Activated naive CD4-positive, alpha-beta T cell treated with anti-CD3 and anti-CD28 coated beads for 36 hours (primary cell): ENCODE measurements around the gene SRGAP3. TPM values are rescaled to one million over a fixed set of nuclear protein-coding genes. Genes with fewer than 3 reads are reported as not detected.
A peak's percentile ranks its signal among the peaks of the same experiment; 100 is the strongest.

ENCODE experiments used
- CTCF ChIA-PET: fragments of 350-600 bp; sonication (Branson Sonifier 250); formaldehyde crosslinking; loops from one replicate; lab custom pipeline; 2021; ENCODE audit warnings: antibody characterized with exemption; lab: Charles Lee
- DNase-seq: peaks from one replicate; pipeline ENCODE4 v3.0.0-alpha.2; 2020
- H3K27ac Mint-ChIP-seq: one replicate; pipeline ENCODE4 v1.8.0; 2021; ENCODE audit warnings: mild to moderate bottlenecking, mixed read lengths
- H3K27me3 Mint-ChIP-seq: one replicate; pipeline ENCODE4 v1.8.0; 2021; ENCODE audit warnings: low read depth, mixed read lengths
- H3K36me3 Mint-ChIP-seq: one replicate; pipeline ENCODE4 v1.8.0; 2021; ENCODE audit warnings: low read depth, mixed read lengths
- H3K4me1 Mint-ChIP-seq: one replicate; pipeline ENCODE4 v1.8.0; 2021; ENCODE audit warnings: low read depth, mixed read lengths
- H3K4me3 Mint-ChIP-seq: one replicate; pipeline ENCODE4 v1.8.0; 2021; ENCODE audit warnings: mild to moderate bottlenecking, moderate library complexity, mixed read lengths
- H3K9me3 Mint-ChIP-seq: one replicate; pipeline ENCODE4 v1.8.0; 2021; ENCODE audit warnings: mixed read lengths
- intact Hi-C: fragments of 100-400 bp; cut with micrococcal nuclease; formaldehyde crosslinking; loops from one replicate; pipeline ENCODE4 v1.15.1; 2023
- total RNA-seq, 2 experiments: library from RNA; stranded (reverse); gene quantifications; one replicate each; pipeline ENCODE4 v1.2.3, GENCODE V29; 2021

Gene SRGAP3
- total RNA-seq, 2 experiments from 2014 or later, result 2.4 to 2.5 TPM

- no peak for DNase-seq
- intact Hi-C loops, result loop anchor here (2.0 to 5.0 kb wide), 3 partner anchors 220 to 685 kb away; partner anchors contain the start of genes MTMR14 and SETD5
- H3K4me3 Mint-ChIP-seq, result peak overlapping the region; percentile 97
- H3K27me3 Mint-ChIP-seq, result no peaks in the 10 kb centered on the region
- H3K36me3 Mint-ChIP-seq, result peaks cover 26% of the 10 kb centered on the region
- H3K9me3 Mint-ChIP-seq, result no peaks in the 10 kb centered on the region
- H3K27ac Mint-ChIP-seq, result peak overlapping the region; percentile 94
- H3K4me1 Mint-ChIP-seq, result peaks cover 37% of the 10 kb centered on the region
- CTCF ChIA-PET, result interaction anchor here (1.0 to 1.3 kb wide), 2 partner anchors 339 to 342 kb away, joined by 3 to 6 read pairs; no protein-coding TSS in a partner anchor
Measured at GRCh38 chr3:8962226-8962861, 287.1 kb downstream of the SRGAP3 start.

GRCh38 chr3:8959668-8960067 lies 289.8 kb downstream of the SRGAP3 start:
- Mint-ChIP-seq H3K27ac (no peak overlapping the region), H3K9me3 (no peaks in the 10 kb centered on the region), H3K4me1 (peaks cover 40% of the 10 kb centered on the region), H3K27me3 (no peaks in the 10 kb centered on the region), H3K36me3 (peaks cover 40% of the 10 kb centered on the region), H3K4me3 (no peak overlapping the region)
- DNase-seq, result no peak
- intact Hi-C loops, result loop anchor here (5.0 kb wide), 2 partner anchors 223 to 688 kb away; partner anchors contain the start of gene MTMR14
- CTCF ChIA-PET, result no interaction called here

- H3K9me3 Mint-ChIP-seq, result no peaks in the 10 kb centered on the region
- no peaks in the 10 kb centered on the region for H3K27me3 Mint-ChIP-seq
- CTCF ChIA-PET, result interaction anchor here (0.6 kb wide), 1 partner anchor 17 kb away, joined by 3 read pairs; no protein-coding TSS in a partner anchor
- intact Hi-C loops, result no loop called here
- no peak overlapping the region for H3K4me3 Mint-ChIP-seq
- H3K4me1 Mint-ChIP-seq, result peaks cover 33% of the 10 kb centered on the region
- H3K27ac Mint-ChIP-seq, result no peak overlapping the region
- DNase-seq, result no peak
- peaks cover 36% of the 10 kb centered on the region for H3K36me3 Mint-ChIP-seq
Measured at GRCh38 chr3:8954938-8955763, 294.3 kb downstream of the SRGAP3 start.

GRCh38 chr3:8953313-8953712 lies 296.1 kb downstream of the SRGAP3 start:
- no peaks in the 10 kb centered on the region for H3K27me3 Mint-ChIP-seq
- CTCF ChIA-PET, result no interaction called here
- no peaks in the 10 kb centered on the region for H3K9me3 Mint-ChIP-seq
- H3K4me3 Mint-ChIP-seq, result no peak overlapping the region
- intact Hi-C loops, result no loop called here
- no peak overlapping the region for H3K27ac Mint-ChIP-seq
- H3K4me1 Mint-ChIP-seq, result peaks cover 23% of the 10 kb centered on the region
- H3K36me3 Mint-ChIP-seq, result peaks cover 29% of the 10 kb centered on the region
- DNase-seq, result no peak

- CTCF ChIA-PET, result no interaction called here
- intact Hi-C loops, result no loop called here
- Mint-ChIP-seq H3K36me3 (peaks cover 28% of the 10 kb centered on the region), H3K27ac (no peak overlapping the region), H3K4me3 (no peak overlapping the region), H3K9me3 (no peaks in the 10 kb centered on the region), H3K27me3 (no peaks in the 10 kb centered on the region), H3K4me1 (peaks cover 21% of the 10 kb centered on the region)
- no peak for DNase-seq
Measured at GRCh38 chr3:8952130-8952529, 297.3 kb downstream of the SRGAP3 start.

GRCh38 chr3:8945890-8946600 lies 303.4 kb downstream of the SRGAP3 start:
- intact Hi-C loops, result no loop called here
- H3K9me3 Mint-ChIP-seq, result peaks cover 12% of the 10 kb centered on the region
- H3K27ac Mint-ChIP-seq, result no peak overlapping the region
- DNase-seq, result no peak
- H3K36me3 Mint-ChIP-seq, result peaks cover 54% of the 10 kb centered on the region
- H3K4me1 Mint-ChIP-seq, result peaks cover 7% of the 10 kb centered on the region
- CTCF ChIA-PET, result no interaction called here
- H3K4me3 Mint-ChIP-seq, result no peak overlapping the region
- H3K27me3 Mint-ChIP-seq, result no peaks in the 10 kb centered on the region

- no peaks in the 10 kb centered on the region for H3K4me1 Mint-ChIP-seq
- peaks cover 12% of the 10 kb centered on the region for H3K9me3 Mint-ChIP-seq
- DNase-seq, result no peak
- H3K27me3 Mint-ChIP-seq, result no peaks in the 10 kb centered on the region
- no peak overlapping the region for H3K4me3 Mint-ChIP-seq
- intact Hi-C loops, result no loop called here
- peaks cover 64% of the 10 kb centered on the region for H3K36me3 Mint-ChIP-seq
- no peak overlapping the region for H3K27ac Mint-ChIP-seq
- CTCF ChIA-PET, result no interaction called here
Measured at GRCh38 chr3:8942746-8943488, 306.5 kb downstream of the SRGAP3 start.

- Mint-ChIP-seq H3K4me3 (no peak overlapping the region), H3K9me3 (peaks cover 12% of the 10 kb centered on the region), H3K27ac (no peak overlapping the region), H3K36me3 (peaks cover 60% of the 10 kb centered on the region), H3K27me3 (no peaks in the 10 kb centered on the region), H3K4me1 (no peaks in the 10 kb centered on the region)
- CTCF ChIA-PET, result interaction anchor here (0.7 kb wide), 1 partner anchor 144 kb away, joined by 3 read pairs; no protein-coding TSS in a partner anchor
- DNase-seq, result no peak
- intact Hi-C loops, result no loop called here
Measured at GRCh38 chr3:8942115-8942514, 307.3 kb downstream of the SRGAP3 start.

- Mint-ChIP-seq H3K27me3 (no peaks in the 10 kb centered on the region), H3K4me1 (no peaks in the 10 kb centered on the region), H3K9me3 (peaks cover 4% of the 10 kb centered on the region), H3K36me3 (peaks cover 46% of the 10 kb centered on the region), H3K27ac (no peak overlapping the region), H3K4me3 (no peak overlapping the region)
- CTCF ChIA-PET, result interaction anchor here (1.1 kb wide), 1 partner anchor 10 kb away, joined by 3 read pairs; no protein-coding TSS in a partner anchor
- no peak for DNase-seq
- intact Hi-C loops, result no loop called here
Measured at GRCh38 chr3:8938021-8938420, 311.4 kb downstream of the SRGAP3 start.

- CTCF ChIA-PET, result interaction anchor here (1.0 kb wide), 1 partner anchor 21 kb away, joined by 3 read pairs; no protein-coding TSS in a partner anchor
- no peaks in the 10 kb centered on the region for H3K4me1 Mint-ChIP-seq
- H3K36me3 Mint-ChIP-seq, result peaks cover 40% of the 10 kb centered on the region
- no peak overlapping the region for H3K27ac Mint-ChIP-seq
- intact Hi-C loops, result no loop called here
- H3K27me3 Mint-ChIP-seq, result no peaks in the 10 kb centered on the region
- H3K4me3 Mint-ChIP-seq, result no peak overlapping the region
- no peaks in the 10 kb centered on the region for H3K9me3 Mint-ChIP-seq
- DNase-seq, result no peak
Measured at GRCh38 chr3:8937064-8938020, 312.1 kb downstream of the SRGAP3 start.

- H3K9me3 Mint-ChIP-seq, result no peaks in the 10 kb centered on the region
- intact Hi-C loops, result no loop called here
- no peak overlapping the region for H3K4me3 Mint-ChIP-seq
- no peaks in the 10 kb centered on the region for H3K4me1 Mint-ChIP-seq
- no peak for DNase-seq
- no peak overlapping the region for H3K27ac Mint-ChIP-seq
- peaks cover 29% of the 10 kb centered on the region for H3K36me3 Mint-ChIP-seq
- no peaks in the 10 kb centered on the region for H3K27me3 Mint-ChIP-seq
- CTCF ChIA-PET, result no interaction called here
Measured at GRCh38 chr3:8932507-8932906, 316.9 kb downstream of the SRGAP3 start.
